GM19351 (cell line): ENCODE data around the gene HS3ST3A1.

ENCODE experiments used
- ATAC-seq: cut with Tn5 transposase; IDR thresholded peaks from one replicate; pipeline ENCODE4 v1.9.1; 2021; ENCODE audit warnings: mild to moderate bottlenecking, moderate library complexity; ENCODE audit not compliant: unreplicated experiment

The HS3ST3A1 gene

GRCh38 chr17:13601776-13602551 lies at the start of gene HS3ST3A1:
Gene HS3ST3A1, minus strand, starts transcription at chr17:13601929. Its CDS starts 800 bp downstream, at chr17:13601129.
- ATAC-seq, result no peak

- no peak for ATAC-seq
These were observed 48.5 kb upstream of the HS3ST3A1 start for GRCh38 chr17:13650096-13650675.

- no peak for ATAC-seq
These were observed 45.9 kb upstream of the HS3ST3A1 start for GRCh38 chr17:13647543-13648021.

- no peak for ATAC-seq
These were observed 45.3 kb upstream of the HS3ST3A1 start for GRCh38 chr17:13646969-13647542.

- ATAC-seq, result no peak
These were observed 44.7 kb upstream of the HS3ST3A1 start for GRCh38 chr17:13646411-13646810.

GRCh38 chr17:13643180-13643579 lies 41.5 kb upstream of the HS3ST3A1 start:
- ATAC-seq, result no peak

- no peak for ATAC-seq
These were observed 40.5 kb upstream of the HS3ST3A1 start for GRCh38 chr17:13642188-13642587.

GRCh38 chr17:13640551-13640950 lies 38.8 kb upstream of the HS3ST3A1 start:
- ATAC-seq, result no peak

GRCh38 chr17:13638855-13639458 lies 37.2 kb upstream of the HS3ST3A1 start:
- ATAC-seq, result no peak

GRCh38 chr17:13636951-13637350 lies 35.2 kb upstream of the HS3ST3A1 start:
- no peak for ATAC-seq

GRCh38 chr17:13635951-13636350 lies 34.2 kb upstream of the HS3ST3A1 start:
- no peak for ATAC-seq

- ATAC-seq, result no peak
These were observed 32.3 kb upstream of the HS3ST3A1 start for GRCh38 chr17:13634021-13634420.

- no peak for ATAC-seq
These were observed 29.8 kb upstream of the HS3ST3A1 start for GRCh38 chr17:13631529-13631928.

GRCh38 chr17:13626703-13627102 lies 25.0 kb upstream of the HS3ST3A1 start:
- ATAC-seq, result no peak

- ATAC-seq, result no peak
These were observed 17.7 kb upstream of the HS3ST3A1 start for GRCh38 chr17:13619462-13619861.

- ATAC-seq, result no peak
These were observed 14.3 kb upstream of the HS3ST3A1 start for GRCh38 chr17:13616031-13616430.

- no peak for ATAC-seq
These were observed 8.2 kb upstream of the HS3ST3A1 start for GRCh38 chr17:13609941-13610340.

GRCh38 chr17:13601322-13601775 lies 380 bp downstream of the HS3ST3A1 start:
- no peak for ATAC-seq

- ATAC-seq, result no peak
These were observed 1.0 kb downstream of the HS3ST3A1 start for GRCh38 chr17:13600475-13601321.

GRCh38 chr17:13599864-13600263 lies 1.9 kb downstream of the HS3ST3A1 start:
- no peak for ATAC-seq

GRCh38 chr17:13599168-13599577 lies 2.6 kb downstream of the HS3ST3A1 start:
- no peak for ATAC-seq
